Measurements from ENCODE around the gene EVI5L.
"Not testable (repeated sequence)": the region's sequence is repeated elsewhere in the genome, so short reads cannot be mapped to it uniquely, and the experiment has no call there.

EVI5L gene

GRCh38 chr19:7855426-7856108, 25.5 kb downstream of the EVI5L start:
- H3K4me3 ChIP-seq (ENCODE audit: low read depth, low read length), result no peak overlapping the region
- no peak for TF ChIP-seq CTCF (IDR thresholded peaks at IDR 0.05; ENCODE audit: insufficient read depth, low read length, missing control alignments)
- no peak for DNase-seq (ENCODE audit: low read depth, low spot score)
- CTCF ChIA-PET, result interaction anchor here (3.9 kb wide), 1 partner anchor 11 kb away, joined by 21 read pairs; no protein-coding TSS in a partner anchor
- POLR2A ChIA-PET, result no interaction called here

- ChIA-PET CTCF (interaction anchor here (3.9 to 5.9 kb wide), 2 partner anchors 11 to 12 kb away, joined by 21 to 61 read pairs; no protein-coding TSS in a partner anchor), POLR2A (interaction anchor here (0.6 kb wide), 1 partner anchor 47 kb away, joined by 3 read pairs; the partner anchor contains the start of gene MAP2K7)
- no peak for TF ChIP-seq CTCF (IDR thresholded peaks at IDR 0.05; ENCODE audit: insufficient read depth, low read length, missing control alignments)
- no peak for DNase-seq (ENCODE audit: low read depth, low spot score)
- H3K4me3 ChIP-seq (ENCODE audit: low read depth, low read length), result no peak overlapping the region
Measured at GRCh38 chr19:7856109-7856591, 26.1 kb downstream of the EVI5L start.

GRCh38 chr19:7856679-7857663, 27.0 kb downstream of the EVI5L start:
- TF ChIP-seq CTCF (IDR thresholded peaks at IDR 0.05; ENCODE audit: insufficient read depth, low read length, missing control alignments), result no peak
- POLR2A ChIA-PET, result interaction anchor here (0.6 kb wide), 1 partner anchor 47 kb away, joined by 3 read pairs; the partner anchor contains the start of gene MAP2K7
- CTCF ChIA-PET, result interaction anchor here (1.4 to 5.9 kb wide), 4 partner anchors 9 to 87 kb away, joined by 3 to 61 read pairs (median 4); no protein-coding TSS in a partner anchor
- no peak overlapping the region for H3K4me3 ChIP-seq (ENCODE audit: low read depth, low read length)
- no peak for DNase-seq (ENCODE audit: low read depth, low spot score)

GRCh38 chr19:7857727-7858108, 27.7 kb downstream of the EVI5L start:
- DNase-seq (ENCODE audit: low read depth, low spot score), result no peak
- POLR2A ChIA-PET, result no interaction called here
- H3K4me3 ChIP-seq (ENCODE audit: low read depth, low read length), result no peak overlapping the region
- CTCF ChIA-PET, result interaction anchor here (1.0 to 5.9 kb wide), 7 partner anchors 8 to 86 kb away, joined by 3 to 61 read pairs (median 3); partner anchors contain the start of gene MAP2K7
- TF ChIP-seq CTCF (IDR thresholded peaks at IDR 0.05; ENCODE audit: insufficient read depth, low read length, missing control alignments), result no peak

GRCh38 chr19:7858109-7858770, 28.2 kb downstream of the EVI5L start:
- CTCF ChIA-PET, result interaction anchor here (1.0 to 5.9 kb wide), 6 partner anchors 8 to 58 kb away, joined by 3 to 61 read pairs (median 3); partner anchors contain the start of gene MAP2K7
- no peak for DNase-seq (ENCODE audit: low read depth, low spot score)
- no peak for TF ChIP-seq CTCF (IDR thresholded peaks at IDR 0.05; ENCODE audit: insufficient read depth, low read length, missing control alignments)

GRCh38 chr19:7859087-7859486, 29.1 kb downstream of the EVI5L start:
- CTCF ChIA-PET, result interaction anchor here (1.2 to 5.9 kb wide), 3 partner anchors 10 to 45 kb away, joined by 3 to 61 read pairs (median 3); partner anchors contain the start of gene MAP2K7
- H3K4me3 ChIP-seq (ENCODE audit: low read depth, low read length); DNase-seq (ENCODE audit: low read depth, low spot score); POLR2A ChIA-PET: not testable (repeated sequence)

More at GRCh38 chr19:7858109-7858770, 28.2 kb downstream of the EVI5L start:
- no peak overlapping the region for H3K4me3 ChIP-seq (ENCODE audit: low read depth, low read length)
- POLR2A ChIA-PET, result no interaction called here

Measured in AG04449 (cell line).